GM12878 (cell line): ENCODE measurements around the gene CASP5. TPM values are rescaled to one million over a fixed set of nuclear protein-coding genes. Genes with fewer than 3 reads are reported as not detected.

Source experiments
- ATAC-seq: fragments of 200-7000 bp; cut with Tn5 transposase; 3 replicates; pipeline ENCODE4 v1.9.1; 2020; ENCODE audit warnings: mild to moderate bottlenecking, moderate library complexity
- BruUV-seq: library from RNA; stranded (reverse); fragments of 400-500 nt; replicated peaks from 2 replicates; lab custom pipeline; 2021; lab: Mats Ljungman, UMichigan
- CTCF ChIA-PET: fragments of 300-600 bp; sonication (Branson Sonifier 250); formaldehyde crosslinking; extraction: SDS; loops from one replicate; lab custom pipeline; 2021; ENCODE audit warnings: inconsistent platforms; lab: Yijun Ruan, JAX
- POLR2A ChIA-PET: fragments of 350-600 bp; formaldehyde crosslinking; extraction: SDS; loops from one replicate; lab custom pipeline; 2021; ENCODE audit warnings: inconsistent platforms; lab: Charles Lee
- RAD21 ChIA-PET: fragments of 300-600 bp; sonication (Branson Sonifier 250); formaldehyde crosslinking; loops from one replicate; lab custom pipeline; 2023; ENCODE audit warnings: antibody characterized with exemption; ENCODE audit not compliant: unreplicated experiment; lab: Charles Lee
- SMC1A ChIA-PET: fragments of 300-600 bp; sonication (Branson Sonifier 250); formaldehyde crosslinking; loops from one replicate; lab custom pipeline; 2023; ENCODE audit not compliant: unreplicated experiment, uncharacterized antibody; lab: Charles Lee
- DNase-seq: peaks from one replicate; pipeline ENCODE4 v3.0.0-alpha.2; 2011; ENCODE audit warnings: low read depth, low spot score
- FAIRE-seq: peaks from 3 replicates; lab custom pipeline; 2011; peaks lifted over from hg19 to GRCh38; lab: Jason Lieb, UNC
- H2AFZ ChIP-seq: 2 replicates; pipeline ENCODE4 v1.6.0; 2011; ENCODE audit warnings: low read depth, low read length, control low read depth; ENCODE audit not compliant: control insufficient read depth
- H3K27ac ChIP-seq: 2 replicates; pipeline ENCODE4 v1.5.1; 2011; ENCODE audit warnings: control low read depth; ENCODE audit not compliant: control insufficient read depth, insufficient read depth
- H3K27me3 ChIP-seq, 2 experiments: replicated peaks in 1 of 2; 2 replicates each; pipeline versions ENCODE4 v1.6.0 to v1.6.1; 2011; ENCODE audit warnings: low read length in 1 of 2; ENCODE audit not compliant: control insufficient read depth in 2 of 2, insufficient read depth in 2 of 2
- H3K36me3 ChIP-seq, 2 experiments: 2 replicates each; pipeline ENCODE4 v1.5.1; 2011; ENCODE audit warnings: low read length in 1 of 2; ENCODE audit not compliant: control insufficient read depth in 2 of 2, insufficient read depth in 2 of 2
- H3K4me1 ChIP-seq: 2 replicates; pipeline ENCODE4 v1.6.1; 2011; ENCODE audit warnings: mild to moderate bottlenecking, low read length, moderate library complexity, mixed read lengths; ENCODE audit not compliant: control insufficient read depth, insufficient read depth
- H3K4me2 ChIP-seq: 2 replicates; pipeline ENCODE4 v1.6.0; 2011; ENCODE audit warnings: control low read depth; ENCODE audit not compliant: control insufficient read depth, insufficient read depth
- H3K4me3 ChIP-seq: fragments of 200-600 bp; sonication (generic); 2 replicates; pipeline ENCODE4 v1.5.1; 2016
- H3K79me2 ChIP-seq: 2 replicates; pipeline ENCODE4 v1.6.0; 2011; ENCODE audit warnings: low read length; ENCODE audit not compliant: control insufficient read depth, insufficient read depth
- H3K9ac ChIP-seq: 2 replicates; pipeline ENCODE4 v1.8.0; 2011; ENCODE audit warnings: low read length, control low read depth, mixed read lengths; ENCODE audit not compliant: control insufficient read depth, insufficient read depth
- H3K9me3 ChIP-seq: replicated peaks from 3 replicates; pipeline ENCODE4 v1.5.1; 2011; ENCODE audit warnings: mild to moderate bottlenecking, low read length; ENCODE audit not compliant: control insufficient read depth, insufficient read depth
- H4K20me1 ChIP-seq: 2 replicates; pipeline ENCODE4 v1.6.0; 2011; ENCODE audit not compliant: control insufficient read depth, insufficient read depth
- BRCA1 ChIP-seq: IDR thresholded peaks from 2 replicates; pipeline ENCODE4 v1.6.1; 2011; ENCODE audit warnings: low read depth, low read length, improper control_type of control experiment
- CEBPB ChIP-seq, 2 experiments: fragments of 150-350 bp in 1 of 2; IDR thresholded peaks; 2 replicates each; pipeline ENCODE4 v1.6.1; 2012 to 2014; ENCODE audit warnings: low read depth in 2 of 2, low read length in 2 of 2, borderline replicate concordance in 1 of 2, inconsistent platforms in 1 of 2
- EED ChIP-seq: sonication (generic); IDR thresholded peaks from 2 replicates; pipeline ENCODE4 v1.6.1; 2016; ENCODE audit warnings: antibody characterized with exemption, low read depth
- IKZF2 ChIP-seq, 2 experiments: fragments of 450-650 bp; IDR thresholded peaks; 2 replicates each; pipeline ENCODE4 v1.6.1; 2017; ENCODE audit warnings: mild to moderate bottlenecking in 2 of 2, moderate library complexity in 2 of 2
- MYB ChIP-seq: fragments of 150-350 bp; IDR thresholded peaks from 2 replicates; pipeline ENCODE4 v1.6.1; 2014; ENCODE audit warnings: mild to moderate bottlenecking, low read depth, low read length, borderline replicate concordance
- RAD51 ChIP-seq: fragments of 450-650 bp; IDR thresholded peaks from 2 replicates; pipeline ENCODE4 v1.6.1; 2016; ENCODE audit warnings: moderate library complexity, mild to moderate bottlenecking, inconsistent platforms
- RB1 ChIP-seq: fragments of 450-650 bp; formaldehyde crosslinking; IDR thresholded peaks from 2 replicates; pipeline ENCODE4 v1.6.1; 2017; ENCODE audit warnings: mild to moderate bottlenecking, borderline replicate concordance
- RUNX3 ChIP-seq: IDR thresholded peaks from 2 replicates; pipeline ENCODE4 v1.6.1; 2012; ENCODE audit warnings: low read length, inconsistent platforms
- YY1 ChIP-seq: IDR thresholded peaks from 2 replicates; pipeline ENCODE4 v1.6.1; 2011; ENCODE audit warnings: low read depth, mild to moderate bottlenecking, low read length
- WGBS: methylation state at CpG from one replicate; pipeline ENCODE4 v1.1.6; 2016; ENCODE audit warnings: low lambda C conversion rate; ENCODE audit not compliant: insufficient replicate concordance, insufficient coverage; ENCODE audit errors: missing lambda C conversion rate; 5-methylcytosine and 5-hydroxymethylcytosine counted together
- in situ Hi-C: fragments of 300-500 bp; cut with MboI; formaldehyde crosslinking; loops from 9 replicates; pipeline ENCODE4 v1.14.3; 2018; ENCODE audit warnings: mixed read lengths
- intact Hi-C: fragments of 100-400 bp; cut with micrococcal nuclease; formaldehyde crosslinking; loops from one replicate; pipeline ENCODE4 v1.14.2; 2022; ENCODE audit not compliant: unreplicated experiment
- polyA plus RNA-seq, 11 experiments: library from polyadenylated mRNA; depleted of rRNA in 4 of 11; unstranded in 6 of 11; stranded (reverse) in 5 of 11; fragments of >200 nt; fragmentation: Nextera tagmentation in 4 of 11; fragmentation: Illumina TruSeq in 1 of 11; extraction: Ambion mirVana in 4 of 11; extraction: Trizol in 1 of 11; gene quantifications; 1 replicate in 1 of 11; 2 replicates in 10 of 11; pipeline versions ENCODE4 v1.2.1 to v1.2.3, GENCODE V29; 2011 to 2016; ENCODE audit warnings: inconsistent platforms in 2 of 11, missing spikeins in 2 of 11, low read depth in 1 of 11
- total RNA-seq, 4 experiments: library from RNA; depleted of rRNA in 3 of 4; stranded (reverse); fragments of >200 nt in 3 of 4; fragmentation: Illumina TruSeq in 1 of 4; extraction: Trizol in 1 of 4; gene quantifications; 2 replicates each; pipeline versions ENCODE4 v1.2.1 to v1.2.3, GENCODE V29; 2013 to 2021
- TF ChIP-seq, protein P1 (sequence below): fragments of 450-650 bp; formaldehyde crosslinking; IDR thresholded peaks from 2 replicates; pipeline ENCODE4 v1.4.0; 2022; ENCODE audit warnings: mild to moderate bottlenecking, moderate library complexity

CASP5 gene
- total and polyA plus RNA-seq, 10 of the 15 experiments (the other 5 are each of a cell fraction or from before 2014, with no cell fraction given) = not detected

DNA sequence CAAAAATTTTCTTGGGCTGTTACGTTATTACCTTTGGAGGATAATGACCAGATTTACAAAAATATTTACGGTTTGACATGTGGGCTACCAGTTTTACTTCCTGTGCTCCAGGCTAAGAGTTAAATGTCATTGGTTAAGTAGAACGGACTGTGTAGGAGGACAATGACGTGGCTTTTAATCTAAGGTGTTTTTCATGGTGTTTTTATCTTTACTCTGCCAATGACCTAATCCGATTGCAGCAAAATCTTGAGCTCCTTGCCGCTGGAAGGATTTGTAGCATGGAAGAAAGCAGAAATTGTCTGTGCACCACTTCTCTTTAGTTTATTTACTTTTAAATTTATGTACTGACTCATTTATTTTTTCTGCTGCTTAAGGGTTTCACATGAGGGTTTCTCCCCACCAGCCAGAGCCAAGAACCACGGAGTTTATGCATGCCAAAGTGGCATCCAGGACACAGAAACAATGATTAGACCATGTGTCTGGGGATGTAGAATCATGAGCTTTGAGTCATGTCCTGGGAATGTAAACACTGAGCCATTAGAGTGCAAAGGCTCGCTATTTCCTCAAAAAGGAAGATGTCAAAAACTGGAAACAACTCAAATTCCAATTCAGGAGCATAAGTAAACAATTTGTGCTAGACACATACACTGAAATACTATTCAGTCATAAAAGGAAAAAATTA, 24.1 kb upstream of the CASP5 start:
- TF ChIP-seq EED (no peak), IKZF2 (IDR thresholded peaks at IDR 0.05) (no peak), YY1 (no peak), BRCA1 (no peak), MYB (no peak), RUNX3 (no peak), RB1 (no peak), RAD51 (no peak), CEBPB (IDR thresholded peaks at IDR 0.05; ENCODE audit: borderline replicate concordance in 1 of 2, low read depth in 2 of 2, low read length in 2 of 2) (no peak)
- TF ChIP-seq, protein P1, sequence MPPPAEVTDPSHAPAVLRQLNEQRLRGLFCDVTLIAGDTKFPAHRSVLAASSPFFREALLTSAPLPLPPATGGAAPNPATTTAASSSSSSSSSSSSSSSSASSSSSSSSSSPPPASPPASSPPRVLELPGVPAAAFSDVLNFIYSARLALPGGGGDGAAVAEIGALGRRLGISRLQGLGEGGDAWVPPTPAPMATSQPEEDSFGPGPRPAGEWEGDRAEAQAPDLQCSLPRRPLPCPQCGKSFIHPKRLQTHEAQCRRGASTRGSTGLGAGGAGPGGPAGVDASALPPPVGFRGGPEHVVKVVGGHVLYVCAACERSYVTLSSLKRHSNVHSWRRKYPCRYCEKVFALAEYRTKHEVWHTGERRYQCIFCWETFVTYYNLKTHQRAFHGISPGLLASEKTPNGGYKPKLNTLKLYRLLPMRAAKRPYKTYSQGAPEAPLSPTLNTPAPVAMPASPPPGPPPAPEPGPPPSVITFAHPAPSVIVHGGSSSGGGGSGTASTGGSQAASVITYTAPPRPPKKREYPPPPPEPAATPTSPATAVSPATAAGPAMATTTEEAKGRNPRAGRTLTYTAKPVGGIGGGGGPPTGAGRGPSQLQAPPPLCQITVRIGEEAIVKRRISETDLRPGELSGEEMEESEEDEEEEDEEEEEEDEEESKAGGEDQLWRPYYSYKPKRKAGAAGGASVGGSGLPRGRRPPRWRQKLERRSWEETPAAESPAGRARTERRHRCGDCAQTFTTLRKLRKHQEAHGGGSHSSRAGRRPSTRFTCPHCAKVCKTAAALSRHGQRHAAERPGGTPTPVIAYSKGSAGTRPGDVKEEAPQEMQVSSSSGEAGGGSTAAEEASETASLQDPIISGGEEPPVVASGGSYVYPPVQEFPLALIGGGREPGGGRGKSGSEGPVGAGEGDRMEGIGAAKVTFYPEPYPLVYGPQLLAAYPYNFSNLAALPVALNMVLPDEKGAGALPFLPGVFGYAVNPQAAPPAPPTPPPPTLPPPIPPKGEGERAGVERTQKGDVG (CRISPR knock-in tag) = no peak
- DNase-seq (no peak), FAIRE-seq (no peak), ATAC-seq (no peak)
- CTCF ChIA-PET = no interaction called here
- Histone ChIP-seq H3K4me2 (no peak overlapping the region), H3K4me1 (no peaks in the 10 kb centered on the region), H3K9me3 (no peaks in the 10 kb centered on the region), H4K20me1 (no peaks in the 10 kb centered on the region), H3K4me3 (no peak overlapping the region), H3K9ac (no peak overlapping the region), H3K36me3 (no peaks in the 10 kb centered on the region), H2AFZ (no peak overlapping the region), H3K79me2 (no peaks in the 10 kb centered on the region), H3K27me3 (no peaks in the 10 kb centered on the region), H3K27ac (no peak overlapping the region)
- in situ Hi-C loops (no loop called here), intact Hi-C loops (no loop called here)
- BruUV-seq = no TSS peak
- RAD21 ChIA-PET = interaction anchor here (1.7 kb wide), 1 partner anchor 12 kb away, joined by 5 read pairs; the partner anchor contains the start of gene CASP1
- POLR2A ChIA-PET = no interaction called here
- WGBS = 64% methylated on average over 8 of the region's 8 CpGs
- SMC1A ChIA-PET = no interaction called here
